ENCODE data around the gene CDK5RAP3.

- TF ChIP-seq POLR2A (IDR thresholded peaks at IDR 0.05; ENCODE audit: low read depth, low read length), result no peak
- TF ChIP-seq TAF1 (IDR thresholded peaks at IDR 0.05; ENCODE audit: borderline replicate concordance, low read depth, low read length), result no peak
- no peak for TF ChIP-seq POLR2AphosphoS5 (IDR thresholded peaks at IDR 0.05; ENCODE audit: low read depth, low read length)
Observed at GRCh38 chr17:48014595-48015111, 43.7 kb downstream of the CDK5RAP3 start.
